Measurements from ENCODE around the gene FAM156A. TPM values are rescaled to one million over a fixed set of nuclear protein-coding genes. Genes with fewer than 3 reads are reported as not detected.
"Not testable (repeated sequence)": the region's sequence is repeated elsewhere in the genome, so short reads cannot be mapped to it uniquely, and the experiment has no call there.

The FAM156A gene
- total and polyA plus RNA-seq, 4 donors = 5.8 to 40.3 (median 22.1) TPM

DNA sequence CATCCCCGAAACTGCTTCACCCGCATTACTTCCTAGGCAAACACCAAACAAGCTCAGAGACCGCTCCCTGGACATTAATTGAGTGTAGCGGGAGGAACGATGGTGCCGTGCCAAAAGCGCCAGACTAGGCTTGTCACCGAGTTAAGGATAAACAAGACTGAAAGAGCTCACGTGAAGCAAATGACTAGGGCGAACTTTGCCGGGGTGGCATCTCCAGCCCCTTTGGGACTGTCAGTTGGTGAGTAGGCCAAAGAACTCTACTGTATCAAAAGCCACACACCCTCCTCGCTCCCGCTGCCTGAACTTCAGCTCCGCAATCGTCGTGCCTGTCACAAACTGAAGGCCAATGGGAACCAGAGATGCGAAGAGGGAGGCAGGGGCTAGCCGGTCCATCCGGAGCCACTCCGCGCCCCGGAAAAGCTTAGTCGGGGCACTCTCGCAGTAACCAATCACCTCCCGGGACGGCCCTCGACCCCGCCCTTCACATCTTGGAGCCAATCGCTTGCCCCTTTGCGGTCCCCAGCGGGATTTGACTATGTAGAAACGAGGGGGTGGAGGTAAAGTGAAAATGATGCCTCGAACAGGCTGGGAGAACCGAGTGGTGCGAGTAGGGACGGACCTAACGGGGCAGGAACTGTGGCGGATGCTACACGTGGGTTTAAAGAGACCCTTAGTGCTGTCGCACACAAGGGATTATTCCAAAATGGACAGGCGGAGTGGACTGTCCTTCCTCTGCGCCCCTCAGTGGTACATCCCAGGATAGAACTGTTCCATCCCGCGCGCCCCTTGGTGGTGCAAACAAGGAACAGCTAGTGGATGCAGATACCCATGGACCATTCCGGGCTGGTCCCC lies 37.0 kb upstream of the FAM156A start:
- Histone ChIP-seq H3K27ac (ENCODE audit: low read depth in 1 of 2, low read length in 2 of 2) (peak overlapping the region in 1 of 2 donors; percentile 88), H3K36me3 (ENCODE audit: control insufficient read depth in 1 of 2, insufficient read depth in 2 of 2, low read length in 1 of 2) (no peaks in the 10 kb centered on the region), H3K27me3 (ENCODE audit: control insufficient read depth in 1 of 2, insufficient read depth in 2 of 2, low read length in 1 of 2) (no peaks in the 10 kb centered on the region), H3K4me1 (ENCODE audit: control insufficient read depth in 1 of 2, insufficient read depth in 2 of 2, low read length in 2 of 2) (no peaks in the 10 kb centered on the region), H3K9me3 (ENCODE audit: control insufficient read depth, low read length) (no peaks in the 10 kb centered on the region), H3K4me3 (ENCODE audit: low read length in 2 of 2) (peak overlapping the region; percentile 36 to 63)
- 0 to 25% methylated on average over 46 of the region's 46 CpGs for WGBS, 2 donors
- ATAC-seq (ENCODE audit: low FRiP score) = peak; percentile 95
- DNase-seq = peak; percentile 95 to 96
- intact Hi-C loops (cut with DNase I) = no loop called here

DNA sequence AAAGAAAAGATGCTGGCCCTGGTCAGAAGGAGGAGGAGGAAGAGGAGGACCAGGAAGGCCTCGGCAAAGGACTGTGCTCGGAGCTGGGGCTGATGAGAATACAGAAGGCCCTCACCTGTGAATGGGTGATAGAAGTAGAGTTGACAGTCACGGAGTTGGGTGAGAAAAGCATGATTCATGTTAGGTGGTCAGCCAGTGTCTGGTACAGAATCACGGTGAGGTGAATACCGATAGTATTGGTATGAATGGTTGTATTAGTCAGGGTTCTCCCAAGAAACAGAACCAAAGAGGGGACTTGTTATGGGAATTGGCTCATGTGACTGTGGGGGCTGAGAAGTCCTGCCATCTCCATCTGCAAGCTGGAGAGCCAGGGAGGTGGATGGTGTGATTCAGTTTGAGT lies 32.5 kb upstream of the FAM156A start:
- ATAC-seq (ENCODE audit: low FRiP score) (no peak), DNase-seq (no peak)
- Histone ChIP-seq H3K9me3 (ENCODE audit: control insufficient read depth, low read length) (no peaks in the 10 kb centered on the region), H3K4me3 (ENCODE audit: low read length in 2 of 2) (no peak overlapping the region), H3K4me1 (ENCODE audit: control insufficient read depth in 1 of 2, insufficient read depth in 2 of 2, low read length in 2 of 2) (no peaks in the 10 kb centered on the region), H3K36me3 (ENCODE audit: control insufficient read depth in 1 of 2, insufficient read depth in 2 of 2, low read length in 1 of 2) (no peaks in the 10 kb centered on the region), H3K27ac (ENCODE audit: low read depth in 1 of 2, low read length in 2 of 2) (no peak overlapping the region), H3K27me3 (ENCODE audit: control insufficient read depth in 1 of 2, insufficient read depth in 2 of 2, low read length in 1 of 2) (no peaks in the 10 kb centered on the region)
- intact Hi-C loops (cut with DNase I) = no loop called here
- WGBS, 2 donors = 79 to 85% methylated on average over 5 of the region's 5 CpGs

DNA sequence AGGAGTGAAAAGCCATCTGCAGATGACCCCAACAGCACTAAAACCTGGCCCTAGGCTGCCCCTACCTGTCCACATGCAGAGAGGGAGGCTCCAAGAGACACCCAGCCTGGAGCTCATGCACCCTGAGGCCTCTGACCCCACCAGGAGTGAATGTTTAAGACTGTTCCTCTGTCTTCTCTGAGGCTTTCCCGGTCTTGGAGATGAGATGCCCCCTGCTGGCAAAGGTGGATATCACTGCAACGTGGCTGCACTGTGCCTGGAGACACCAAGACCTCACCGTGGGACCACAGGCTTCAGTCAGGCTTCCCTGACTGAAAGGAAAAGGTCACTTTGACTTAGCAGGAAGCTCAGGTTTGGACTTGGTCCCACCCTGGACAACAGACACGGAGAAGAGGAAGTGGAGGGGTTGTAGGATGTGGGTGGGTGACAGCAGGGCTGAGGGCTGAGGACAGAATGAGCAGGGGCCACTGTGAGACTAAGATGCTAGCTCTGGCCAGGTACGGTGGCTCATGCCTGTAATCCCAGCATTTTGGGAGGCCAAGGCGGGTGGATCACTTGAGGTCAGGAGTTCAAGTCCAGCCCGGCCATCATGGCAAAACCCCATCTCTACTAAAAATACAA lies 31.8 kb upstream of the FAM156A start:
- H3K4me3 ChIP-seq (ENCODE audit: low read length in 2 of 2); H3K27me3 ChIP-seq (ENCODE audit: control insufficient read depth in 1 of 2, insufficient read depth in 2 of 2, low read length in 1 of 2); H3K4me1 ChIP-seq (ENCODE audit: control insufficient read depth in 1 of 2, insufficient read depth in 2 of 2, low read length in 2 of 2); H3K36me3 ChIP-seq (ENCODE audit: control insufficient read depth in 1 of 2, insufficient read depth in 2 of 2, low read length in 1 of 2); H3K27ac ChIP-seq (ENCODE audit: low read depth in 1 of 2, low read length in 2 of 2); intact Hi-C loops (cut with DNase I); H3K9me3 ChIP-seq (ENCODE audit: control insufficient read depth, low read length): not testable (repeated sequence)
- DNase-seq (peak in 1 of 2 donors; percentile 73), ATAC-seq (ENCODE audit: low FRiP score) (peak; percentile 75)
- WGBS, 2 donors = 28 to 32% methylated on average over 7 of the region's 7 CpGs

DNA sequence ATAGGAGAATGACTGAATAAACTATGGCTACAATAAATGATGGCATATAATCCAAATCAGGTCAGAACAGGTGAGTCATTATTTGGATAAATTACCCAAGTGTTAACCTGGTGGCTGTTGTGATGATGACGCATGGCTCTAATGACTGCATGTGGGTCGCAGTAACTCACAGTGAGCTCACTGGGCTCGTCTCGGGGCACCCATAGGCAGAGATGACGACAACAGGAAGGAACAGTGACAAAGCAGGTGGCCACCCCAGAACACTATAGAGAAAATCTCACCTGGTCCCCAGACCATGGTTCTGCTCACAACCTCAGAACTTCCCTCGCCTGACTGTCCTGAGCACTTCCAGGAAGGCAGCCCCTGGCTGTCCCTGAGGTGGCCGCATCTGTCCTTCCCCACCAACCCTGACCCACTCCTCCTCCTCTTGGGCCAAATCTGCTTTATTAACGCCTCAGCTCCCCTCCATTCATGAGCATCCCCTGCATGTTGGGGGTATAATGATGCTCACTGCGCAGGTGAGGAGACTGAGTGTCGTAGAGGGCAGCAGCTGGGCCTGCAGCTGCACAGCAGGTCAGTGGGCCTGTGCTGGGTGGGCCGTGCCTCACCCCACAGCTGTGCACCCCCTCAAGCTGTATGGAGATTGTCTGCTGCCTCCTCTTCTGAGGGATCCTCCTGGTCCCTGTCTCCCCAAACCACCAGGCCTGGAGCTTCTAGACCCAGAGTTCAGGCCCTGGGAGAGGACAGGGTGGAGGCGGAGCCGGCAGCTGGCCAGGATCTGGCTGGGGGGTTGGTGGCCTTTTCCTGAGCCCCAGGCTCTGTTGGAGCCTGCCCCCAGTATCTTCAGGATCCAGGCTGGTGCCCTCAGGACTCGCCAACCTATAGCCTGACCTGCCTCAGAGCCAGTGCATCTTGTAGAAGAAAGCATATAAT lies 30.9 kb upstream of the FAM156A start:
- intact Hi-C loops (cut with DNase I) = no loop called here
- Histone ChIP-seq H3K4me1 (ENCODE audit: control insufficient read depth in 1 of 2, insufficient read depth in 2 of 2, low read length in 2 of 2) (no peaks in the 10 kb centered on the region), H3K27ac (ENCODE audit: low read depth in 1 of 2, low read length in 2 of 2) (no peak overlapping the region), H3K36me3 (ENCODE audit: control insufficient read depth in 1 of 2, insufficient read depth in 2 of 2, low read length in 1 of 2) (no peaks in the 10 kb centered on the region), H3K9me3 (ENCODE audit: control insufficient read depth, low read length) (no peaks in the 10 kb centered on the region), H3K27me3 (ENCODE audit: control insufficient read depth in 1 of 2, insufficient read depth in 2 of 2, low read length in 1 of 2) (no peaks in the 10 kb centered on the region), H3K4me3 (ENCODE audit: low read length in 2 of 2) (no peak overlapping the region)
- ATAC-seq (ENCODE audit: low FRiP score) (peak; percentile 36), DNase-seq (no peak)
- WGBS, 2 donors = 71 to 81% methylated on average over 14 of the region's 14 CpGs

DNA sequence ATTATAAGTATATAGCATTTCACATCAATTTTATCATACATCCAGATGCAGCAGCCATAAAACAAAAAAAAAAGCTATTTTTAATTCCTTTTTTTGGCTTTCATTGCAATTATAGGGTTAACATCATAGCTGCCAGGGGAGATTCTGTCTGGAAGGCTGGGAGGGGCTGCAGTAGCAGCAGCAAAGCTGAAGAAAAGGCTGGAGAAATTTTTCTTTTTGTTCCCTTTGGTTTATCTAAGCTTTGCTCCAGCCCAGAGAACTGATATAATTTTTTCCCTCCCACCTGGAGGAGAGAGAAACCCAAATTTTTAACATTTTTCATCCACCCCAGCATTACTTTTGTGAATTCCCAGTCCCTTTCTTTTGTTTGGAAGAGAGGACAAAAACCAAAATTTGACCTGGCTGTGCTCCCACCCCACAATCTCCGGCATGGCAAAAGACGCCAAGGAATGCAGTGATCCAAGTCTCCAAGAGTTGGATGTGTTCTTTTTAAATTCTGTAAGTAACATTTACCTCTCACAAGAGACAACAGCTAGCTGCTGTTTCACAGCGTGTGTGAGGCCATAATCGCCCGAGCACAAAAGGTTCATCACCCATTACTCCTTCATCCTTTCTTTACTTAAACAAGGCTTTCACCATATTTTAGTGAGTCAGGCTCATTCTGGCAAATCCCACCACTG lies 25.1 kb upstream of the FAM156A start:
- ATAC-seq (ENCODE audit: low FRiP score) (no peak), DNase-seq (no peak)
- Histone ChIP-seq H3K27ac (ENCODE audit: low read depth in 1 of 2, low read length in 2 of 2) (peak overlapping the region; percentile 36 to 80), H3K27me3 (ENCODE audit: control insufficient read depth in 1 of 2, insufficient read depth in 2 of 2, low read length in 1 of 2) (no peaks in the 10 kb centered on the region), H3K4me3 (ENCODE audit: low read length in 2 of 2) (peak overlapping the region in 1 of 2 donors; percentile 16), H3K4me1 (ENCODE audit: control insufficient read depth in 1 of 2, insufficient read depth in 2 of 2, low read length in 2 of 2) (no peaks in the 10 kb centered on the region), H3K36me3 (ENCODE audit: control insufficient read depth in 1 of 2, insufficient read depth in 2 of 2, low read length in 1 of 2) (no peaks in the 10 kb centered on the region), H3K9me3 (ENCODE audit: control insufficient read depth, low read length) (no peaks in the 10 kb centered on the region)
- intact Hi-C loops (cut with DNase I) = no loop called here
- WGBS, 2 donors = 4 to 22% methylated on average over 5 of the region's 5 CpGs

DNA sequence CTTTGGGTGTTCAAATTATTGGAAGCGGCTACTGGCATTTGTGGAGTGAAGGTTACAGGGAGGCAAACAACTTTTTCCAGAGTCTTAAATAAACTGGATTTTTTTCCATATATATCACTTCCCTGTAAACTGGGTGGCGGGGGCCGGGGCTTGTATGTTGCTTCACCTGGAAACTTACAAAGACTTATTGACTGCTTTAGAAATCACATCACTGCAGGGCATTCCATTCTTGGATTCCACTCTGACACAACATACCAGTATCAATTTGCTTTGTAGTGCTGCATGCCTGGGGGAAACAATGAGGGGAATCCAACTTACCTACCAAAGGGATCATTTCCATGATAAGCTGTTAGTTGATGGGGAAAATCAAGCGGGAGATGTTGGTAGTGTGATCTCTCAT lies 21.7 kb upstream of the FAM156A start:
- Histone ChIP-seq H3K27ac (ENCODE audit: low read depth in 1 of 2, low read length in 2 of 2) (peak overlapping the region in 1 of 2 donors; percentile 74), H3K4me1 (ENCODE audit: control insufficient read depth in 1 of 2, insufficient read depth in 2 of 2, low read length in 2 of 2) (no peaks in the 10 kb centered on the region), H3K4me3 (ENCODE audit: low read length in 2 of 2) (no peak overlapping the region), H3K9me3 (ENCODE audit: control insufficient read depth, low read length) (no peaks in the 10 kb centered on the region), H3K27me3 (ENCODE audit: control insufficient read depth in 1 of 2, insufficient read depth in 2 of 2, low read length in 1 of 2) (no peaks in the 10 kb centered on the region), H3K36me3 (ENCODE audit: control insufficient read depth in 1 of 2, insufficient read depth in 2 of 2, low read length in 1 of 2) (no peaks in the 10 kb centered on the region)
- DNase-seq (no peak), ATAC-seq (ENCODE audit: low FRiP score) (no peak)
- intact Hi-C loops (cut with DNase I) = no loop called here
- 81 to 82% methylated on average over 4 of the region's 4 CpGs for WGBS, 2 donors

DNA sequence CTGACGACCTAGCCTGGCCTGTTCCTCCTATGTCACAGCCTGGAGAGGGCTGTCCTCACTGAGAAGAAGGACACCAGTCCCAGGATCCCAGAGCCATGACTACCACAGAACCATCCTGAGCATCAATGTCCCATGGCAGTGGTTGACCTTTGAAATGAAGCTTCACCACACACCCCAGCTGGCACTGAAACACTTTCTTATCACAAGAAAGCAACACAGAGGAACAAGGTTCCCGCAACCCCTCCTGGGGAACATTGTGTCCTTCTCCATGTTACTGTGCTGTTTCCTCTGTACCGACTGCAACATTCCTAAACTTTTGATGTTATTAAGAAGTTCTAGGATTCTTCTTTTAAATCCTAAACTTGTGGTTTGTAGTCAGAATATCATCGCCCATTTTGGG lies 21.2 kb upstream of the FAM156A start:
- no peaks in the 10 kb centered on the region for H3K4me1 ChIP-seq (ENCODE audit: control insufficient read depth in 1 of 2, insufficient read depth in 2 of 2, low read length in 2 of 2)
- 31 to 38% methylated on average over 4 of the region's 4 CpGs for WGBS, 2 donors
- H3K4me3 ChIP-seq (ENCODE audit: low read length in 2 of 2) = no peak overlapping the region
- H3K9me3 ChIP-seq (ENCODE audit: control insufficient read depth, low read length) = no peaks in the 10 kb centered on the region
- H3K27ac ChIP-seq (ENCODE audit: low read depth in 1 of 2, low read length in 2 of 2) = peak overlapping the region in 1 of 2 donors; percentile 56
- no peak for DNase-seq
- H3K36me3 ChIP-seq (ENCODE audit: control insufficient read depth in 1 of 2, insufficient read depth in 2 of 2, low read length in 1 of 2) = no peaks in the 10 kb centered on the region
- no peak for ATAC-seq (ENCODE audit: low FRiP score)
- intact Hi-C loops (cut with DNase I) = no loop called here
- H3K27me3 ChIP-seq (ENCODE audit: control insufficient read depth in 1 of 2, insufficient read depth in 2 of 2, low read length in 1 of 2) = no peaks in the 10 kb centered on the region

DNA sequence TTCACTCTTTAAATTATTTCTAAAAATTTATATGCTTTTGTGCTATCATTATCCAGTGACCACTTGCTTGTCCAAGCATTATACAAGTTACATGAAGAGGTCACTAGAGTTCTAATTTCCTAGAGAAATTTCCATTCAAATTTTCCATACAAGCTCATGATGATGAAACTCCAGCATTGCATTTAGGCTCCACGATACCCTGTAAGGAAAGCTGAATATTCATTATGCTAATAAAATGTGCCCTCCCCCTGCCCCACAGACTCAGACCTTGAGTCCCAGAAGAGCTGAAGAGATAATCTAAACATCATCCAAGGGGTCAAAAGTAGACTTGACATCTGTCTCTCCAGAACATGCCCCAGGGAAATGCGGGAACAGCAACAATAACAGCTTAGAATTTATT lies 19.6 kb upstream of the FAM156A start:
- H3K9me3 ChIP-seq (ENCODE audit: control insufficient read depth, low read length) = no peaks in the 10 kb centered on the region
- no peaks in the 10 kb centered on the region for H3K36me3 ChIP-seq (ENCODE audit: control insufficient read depth in 1 of 2, insufficient read depth in 2 of 2, low read length in 1 of 2)
- 56 to 70% methylated on average over 2 of the region's 2 CpGs for WGBS, 2 donors
- H3K4me1 ChIP-seq (ENCODE audit: control insufficient read depth in 1 of 2, insufficient read depth in 2 of 2, low read length in 2 of 2) = no peaks in the 10 kb centered on the region
- DNase-seq (no peak), ATAC-seq (ENCODE audit: low FRiP score) (no peak)
- H3K27ac ChIP-seq (ENCODE audit: low read depth in 1 of 2, low read length in 2 of 2) = no peak overlapping the region
- no peaks in the 10 kb centered on the region for H3K27me3 ChIP-seq (ENCODE audit: control insufficient read depth in 1 of 2, insufficient read depth in 2 of 2, low read length in 1 of 2)
- intact Hi-C loops (cut with DNase I) = no loop called here
- no peak overlapping the region for H3K4me3 ChIP-seq (ENCODE audit: low read length in 2 of 2)
